HEK293 (cell line): Measurements from ENCODE around the gene BRIX1.

ENCODE experiments used
- CTCF ChIA-PET: fragments of 350-600 bp; formaldehyde crosslinking; extraction: SDS; loops from one replicate; lab custom pipeline; 2021; ENCODE audit warnings: antibody characterized with exemption; lab: Yijun Ruan, JAX
- POLR2A ChIA-PET: fragments of 300-600 bp; formaldehyde crosslinking; extraction: SDS; loops from one replicate; lab custom pipeline; 2020; ENCODE audit warnings: antibody characterized with exemption, inconsistent platforms; lab: Yijun Ruan, JAX
- H3K27ac ChIP-seq: fragments of 200-500 bp; sonication (Bioruptor generic); 2 replicates; pipeline ENCODE4 v1.5.1; 2014; ENCODE audit warnings: low read depth, low read length, control low read depth, inconsistent platforms; ENCODE audit errors: extremely low read depth
- H3K36me3 ChIP-seq, 2 experiments: fragments of 200-500 bp in 1 of 2; sonication (Bioruptor generic) in 1 of 2; 1 replicate in 1 of 2; 2 replicates in 1 of 2; pipeline ENCODE4 v1.5.1; 2014 to 2017; ENCODE audit warnings: inconsistent platforms in 2 of 2, low read length in 2 of 2; ENCODE audit not compliant: control insufficient read depth in 2 of 2, insufficient read depth in 1 of 2
- H3K4me1 ChIP-seq: fragments of 200-500 bp; sonication (Bioruptor generic); 2 replicates; pipeline ENCODE4 v1.5.1; 2014; ENCODE audit warnings: mild to moderate bottlenecking, low read length, inconsistent platforms; ENCODE audit not compliant: control insufficient read depth, insufficient read depth
- H3K4me3 ChIP-seq: 2 replicates; pipeline ENCODE4 v1.5.1; 2011; ENCODE audit warnings: low read depth, mild to moderate bottlenecking, control low read depth, low read length, moderate library complexity
- H3K9me3 ChIP-seq: fragments of 200-500 bp; sonication (Bioruptor generic); 2 replicates; pipeline ENCODE4 v1.5.1; 2014; ENCODE audit warnings: low read depth, low read length, inconsistent platforms; ENCODE audit not compliant: control insufficient read depth, insufficient read depth
- BCL11A ChIP-seq: fragments of 450-650 bp; formaldehyde crosslinking; IDR thresholded peaks from 2 replicates; pipeline ENCODE4 v1.5.1; 2016; ENCODE audit warnings: low read depth, missing biosample characterization, missing genetic modification characterization
- EGR2 ChIP-seq: fragments of 450-650 bp; formaldehyde crosslinking; IDR thresholded peaks from 2 replicates; pipeline ENCODE4 v1.5.1; 2016; ENCODE audit warnings: low read depth, missing biosample characterization, missing genetic modification characterization
- GFI1B ChIP-seq: fragments of 450-650 bp; formaldehyde crosslinking; IDR thresholded peaks from 2 replicates; pipeline ENCODE4 v1.5.1; 2016; ENCODE audit warnings: missing biosample characterization, missing genetic modification characterization
- GLI4 ChIP-seq: fragments of 450-650 bp; formaldehyde crosslinking; IDR thresholded peaks from 2 replicates; pipeline ENCODE4 v1.5.1; 2016; ENCODE audit warnings: missing biosample characterization, missing genetic modification characterization
- HOXC10 ChIP-seq: sonication (generic); formaldehyde crosslinking; IDR thresholded peaks from 2 replicates; pipeline ENCODE4 v1.8.1; 2023; ENCODE audit warnings: mild to moderate bottlenecking, missing genetic modification reagents
- KLF9 ChIP-seq: fragments of 450-650 bp; formaldehyde crosslinking; IDR thresholded peaks from 2 replicates; pipeline ENCODE4 v1.5.1; 2016; ENCODE audit warnings: missing biosample characterization, missing genetic modification characterization, low read depth
- ZBTB1 ChIP-seq: fragments of 450-650 bp; formaldehyde crosslinking; IDR thresholded peaks from 2 replicates; pipeline ENCODE4 v1.5.1; 2016; ENCODE audit warnings: missing biosample characterization, missing genetic modification characterization
- ZNF112 ChIP-seq: fragments of 450-650 bp; formaldehyde crosslinking; IDR thresholded peaks from 2 replicates; pipeline ENCODE4 v1.5.0; 2017; ENCODE audit warnings: missing biosample characterization, missing genetic modification characterization
- ZNF214 ChIP-seq: fragments of 450-650 bp; formaldehyde crosslinking; IDR thresholded peaks from 2 replicates; pipeline ENCODE4 v1.5.1; 2017; ENCODE audit warnings: missing biosample characterization, mild to moderate bottlenecking, missing genetic modification characterization, borderline replicate concordance
- ZNF341 ChIP-seq: fragments of 450-650 bp; formaldehyde crosslinking; IDR thresholded peaks from 2 replicates; pipeline ENCODE4; 2016; ENCODE audit warnings: low read depth, missing biosample characterization, missing genetic modification characterization
- ZNF391 ChIP-seq: fragments of 450-650 bp; formaldehyde crosslinking; IDR thresholded peaks from 2 replicates; pipeline ENCODE4 v1.5.1; 2016; ENCODE audit warnings: low read depth, missing biosample characterization, missing genetic modification characterization, borderline replicate concordance
- ZNF558 ChIP-seq: fragments of 450-650 bp; formaldehyde crosslinking; IDR thresholded peaks from 2 replicates; pipeline ENCODE4 v1.5.1; 2016; ENCODE audit warnings: missing biosample characterization, missing genetic modification characterization
- TF ChIP-seq, protein P1 (sequence below): fragments of 450-650 bp; formaldehyde crosslinking; IDR thresholded peaks from 2 replicates; pipeline ENCODE4 v1.5.1; 2017; ENCODE audit warnings: missing biosample characterization, missing genetic modification characterization
- TF ChIP-seq, protein P2 (sequence below): fragments of 450-650 bp; formaldehyde crosslinking; IDR thresholded peaks from 2 replicates; pipeline ENCODE4 v1.5.1; 2016; ENCODE audit warnings: missing biosample characterization, missing genetic modification characterization, borderline replicate concordance
- TF ChIP-seq, protein P3 (sequence below): fragments of 450-650 bp; formaldehyde crosslinking; IDR thresholded peaks from 2 replicates; pipeline ENCODE4 v1.5.0; 2017; ENCODE audit warnings: missing biosample characterization, missing genetic modification characterization, borderline replicate concordance
- TF ChIP-seq, protein P4 (sequence below): fragments of 450-650 bp; formaldehyde crosslinking; IDR thresholded peaks from 2 replicates; pipeline ENCODE4 v1.5.1; 2017; ENCODE audit warnings: missing biosample characterization, mild to moderate bottlenecking, missing genetic modification characterization, moderate library complexity
- TF ChIP-seq, protein P5 (sequence below): fragments of 450-650 bp; formaldehyde crosslinking; IDR thresholded peaks from 2 replicates; pipeline ENCODE4 v1.5.1; 2017; ENCODE audit warnings: missing biosample characterization, missing genetic modification characterization

BRIX1 gene

DNA sequence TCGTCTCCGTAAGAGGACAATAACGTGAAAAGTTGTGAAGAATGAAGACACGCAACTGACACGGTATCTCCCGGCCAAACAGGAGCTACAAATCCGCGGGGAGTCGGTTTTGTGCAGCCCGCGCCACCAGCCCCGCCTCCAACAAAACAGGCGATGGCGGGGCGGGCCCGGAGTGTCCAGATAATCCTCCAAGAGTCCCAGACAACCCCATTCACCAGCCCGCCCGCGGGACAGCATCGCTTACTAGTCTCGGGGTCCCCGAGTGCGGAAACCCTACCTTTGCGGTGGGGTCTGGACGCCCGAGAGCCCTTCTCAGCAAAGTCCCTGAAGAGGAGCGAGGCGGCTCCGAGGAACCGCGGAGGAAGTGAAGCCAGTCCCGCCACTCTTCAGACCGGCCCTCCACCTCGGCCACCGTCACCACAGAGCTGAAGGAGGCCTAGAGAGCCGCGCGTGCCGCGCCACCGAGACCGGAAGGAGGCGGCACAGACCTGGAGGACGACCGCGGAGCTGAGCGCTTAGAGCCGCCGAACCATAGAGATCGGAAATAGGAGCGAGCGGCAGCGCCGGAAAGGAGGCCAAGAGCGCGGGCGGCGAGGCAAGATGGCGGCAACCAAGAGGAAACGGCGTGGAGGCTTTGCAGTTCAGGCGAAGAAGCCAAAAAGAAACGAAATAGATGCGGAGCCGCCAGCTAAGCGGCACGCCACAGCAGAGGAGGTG is at the start of gene BRIX1, which contains the start of gene RAD1 (continued):
- TF ChIP-seq, protein P1, sequence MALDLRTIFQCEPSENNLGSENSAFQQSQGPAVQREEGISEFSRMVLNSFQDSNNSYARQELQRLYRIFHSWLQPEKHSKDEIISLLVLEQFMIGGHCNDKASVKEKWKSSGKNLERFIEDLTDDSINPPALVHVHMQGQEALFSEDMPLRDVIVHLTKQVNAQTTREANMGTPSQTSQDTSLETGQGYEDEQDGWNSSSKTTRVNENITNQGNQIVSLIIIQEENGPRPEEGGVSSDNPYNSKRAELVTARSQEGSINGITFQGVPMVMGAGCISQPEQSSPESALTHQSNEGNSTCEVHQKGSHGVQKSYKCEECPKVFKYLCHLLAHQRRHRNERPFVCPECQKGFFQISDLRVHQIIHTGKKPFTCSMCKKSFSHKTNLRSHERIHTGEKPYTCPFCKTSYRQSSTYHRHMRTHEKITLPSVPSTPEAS (tag by site-specific recombination): peak; percentile 13; the same call in 1 of the 2 replicates
- TF ChIP-seq ZNF112 (tag by site-specific recombination): no peak
- TF ChIP-seq, protein P2, sequence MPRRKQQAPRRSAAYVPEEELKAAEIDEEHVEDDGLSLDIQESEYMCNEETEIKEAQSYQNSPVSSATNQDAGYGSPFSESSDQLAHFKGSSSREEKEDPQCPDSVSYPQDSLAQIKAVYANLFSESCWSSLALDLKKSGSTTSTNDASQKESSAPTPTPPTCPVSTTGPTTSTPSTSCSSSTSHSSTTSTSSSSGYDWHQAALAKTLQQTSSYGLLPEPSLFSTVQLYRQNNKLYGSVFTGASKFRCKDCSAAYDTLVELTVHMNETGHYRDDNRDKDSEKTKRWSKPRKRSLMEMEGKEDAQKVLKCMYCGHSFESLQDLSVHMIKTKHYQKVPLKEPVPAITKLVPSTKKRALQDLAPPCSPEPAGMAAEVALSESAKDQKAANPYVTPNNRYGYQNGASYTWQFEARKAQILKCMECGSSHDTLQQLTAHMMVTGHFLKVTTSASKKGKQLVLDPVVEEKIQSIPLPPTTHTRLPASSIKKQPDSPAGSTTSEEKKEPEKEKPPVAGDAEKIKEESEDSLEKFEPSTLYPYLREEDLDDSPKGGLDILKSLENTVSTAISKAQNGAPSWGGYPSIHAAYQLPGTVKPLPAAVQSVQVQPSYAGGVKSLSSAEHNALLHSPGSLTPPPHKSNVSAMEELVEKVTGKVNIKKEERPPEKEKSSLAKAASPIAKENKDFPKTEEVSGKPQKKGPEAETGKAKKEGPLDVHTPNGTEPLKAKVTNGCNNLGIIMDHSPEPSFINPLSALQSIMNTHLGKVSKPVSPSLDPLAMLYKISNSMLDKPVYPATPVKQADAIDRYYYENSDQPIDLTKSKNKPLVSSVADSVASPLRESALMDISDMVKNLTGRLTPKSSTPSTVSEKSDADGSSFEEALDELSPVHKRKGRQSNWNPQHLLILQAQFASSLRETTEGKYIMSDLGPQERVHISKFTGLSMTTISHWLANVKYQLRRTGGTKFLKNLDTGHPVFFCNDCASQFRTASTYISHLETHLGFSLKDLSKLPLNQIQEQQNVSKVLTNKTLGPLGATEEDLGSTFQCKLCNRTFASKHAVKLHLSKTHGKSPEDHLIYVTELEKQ: peak; percentile 51; the same call in 1 of the 2 replicates
- TF ChIP-seq, protein P3, sequence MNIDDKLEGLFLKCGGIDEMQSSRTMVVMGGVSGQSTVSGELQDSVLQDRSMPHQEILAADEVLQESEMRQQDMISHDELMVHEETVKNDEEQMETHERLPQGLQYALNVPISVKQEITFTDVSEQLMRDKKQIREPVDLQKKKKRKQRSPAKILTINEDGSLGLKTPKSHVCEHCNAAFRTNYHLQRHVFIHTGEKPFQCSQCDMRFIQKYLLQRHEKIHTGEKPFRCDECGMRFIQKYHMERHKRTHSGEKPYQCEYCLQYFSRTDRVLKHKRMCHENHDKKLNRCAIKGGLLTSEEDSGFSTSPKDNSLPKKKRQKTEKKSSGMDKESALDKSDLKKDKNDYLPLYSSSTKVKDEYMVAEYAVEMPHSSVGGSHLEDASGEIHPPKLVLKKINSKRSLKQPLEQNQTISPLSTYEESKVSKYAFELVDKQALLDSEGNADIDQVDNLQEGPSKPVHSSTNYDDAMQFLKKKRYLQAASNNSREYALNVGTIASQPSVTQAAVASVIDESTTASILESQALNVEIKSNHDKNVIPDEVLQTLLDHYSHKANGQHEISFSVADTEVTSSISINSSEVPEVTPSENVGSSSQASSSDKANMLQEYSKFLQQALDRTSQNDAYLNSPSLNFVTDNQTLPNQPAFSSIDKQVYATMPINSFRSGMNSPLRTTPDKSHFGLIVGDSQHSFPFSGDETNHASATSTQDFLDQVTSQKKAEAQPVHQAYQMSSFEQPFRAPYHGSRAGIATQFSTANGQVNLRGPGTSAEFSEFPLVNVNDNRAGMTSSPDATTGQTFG (tag by site-specific recombination): no peak
- TF ChIP-seq EGR2: peak; percentile 94

DNA sequence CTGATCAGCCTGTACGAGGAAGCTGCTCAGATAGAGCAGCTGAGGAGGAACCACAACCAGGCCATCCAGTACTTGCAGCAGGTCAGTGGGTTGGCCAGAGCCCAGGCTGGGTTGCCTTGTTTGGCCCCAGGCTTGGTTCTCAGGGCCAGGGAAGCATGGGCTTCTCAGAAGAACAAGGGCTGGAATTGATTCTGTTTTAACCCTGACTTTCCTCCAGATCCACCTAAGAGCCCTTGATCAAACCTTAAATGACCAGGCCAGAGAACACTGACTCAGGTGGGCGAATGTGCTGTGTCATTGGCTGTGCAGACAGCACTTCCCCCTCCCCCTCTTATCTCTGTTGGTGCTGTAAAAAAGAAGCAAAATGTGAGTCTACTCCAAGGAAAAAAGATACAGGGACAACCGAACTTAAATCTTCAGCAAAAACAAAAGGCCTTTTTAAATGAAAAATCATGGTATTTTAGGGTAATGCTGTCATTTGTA is 48.5 kb upstream of the BRIX1 start:
- H3K27ac ChIP-seq: no peak overlapping the region
- H3K4me1 ChIP-seq: peaks cover 7% of the 10 kb centered on the region; the same call in 1 of the 2 replicates
- CTCF ChIA-PET: interaction anchor here (0.6 to 0.9 kb wide), 2 partner anchors 32 to 37 kb away, joined by 4 read pairs; no protein-coding TSS in a partner anchor
- TF ChIP-seq GLI4 (tag by site-specific recombination) (no peak), ZNF341 (peak; percentile 78)
- TF ChIP-seq, protein P4, sequence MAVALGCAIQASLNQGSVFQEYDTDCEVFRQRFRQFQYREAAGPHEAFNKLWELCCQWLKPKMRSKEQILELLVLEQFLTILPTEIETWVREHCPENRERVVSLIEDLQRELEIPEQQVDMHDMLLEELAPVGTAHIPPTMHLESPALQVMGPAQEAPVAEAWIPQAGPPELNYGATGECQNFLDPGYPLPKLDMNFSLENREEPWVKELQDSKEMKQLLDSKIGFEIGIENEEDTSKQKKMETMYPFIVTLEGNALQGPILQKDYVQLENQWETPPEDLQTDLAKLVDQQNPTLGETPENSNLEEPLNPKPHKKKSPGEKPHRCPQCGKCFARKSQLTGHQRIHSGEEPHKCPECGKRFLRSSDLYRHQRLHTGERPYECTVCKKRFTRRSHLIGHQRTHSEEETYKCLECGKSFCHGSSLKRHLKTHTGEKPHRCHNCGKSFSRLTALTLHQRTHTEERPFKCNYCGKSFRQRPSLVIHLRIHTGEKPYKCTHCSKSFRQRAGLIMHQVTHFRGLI (tag by site-specific recombination): peak; percentile 80; the same call in 1 of the 2 replicates
- POLR2A ChIA-PET: interaction anchor here (1.1 kb wide), 1 partner anchor 49 kb away, joined by 4 read pairs; the partner anchor contains the start of genes BRIX1 and RAD1
- no peaks in the 10 kb centered on the region for H3K36me3 ChIP-seq
- H3K9me3 ChIP-seq: no peaks in the 10 kb centered on the region
- no peak overlapping the region for H3K4me3 ChIP-seq

DNA sequence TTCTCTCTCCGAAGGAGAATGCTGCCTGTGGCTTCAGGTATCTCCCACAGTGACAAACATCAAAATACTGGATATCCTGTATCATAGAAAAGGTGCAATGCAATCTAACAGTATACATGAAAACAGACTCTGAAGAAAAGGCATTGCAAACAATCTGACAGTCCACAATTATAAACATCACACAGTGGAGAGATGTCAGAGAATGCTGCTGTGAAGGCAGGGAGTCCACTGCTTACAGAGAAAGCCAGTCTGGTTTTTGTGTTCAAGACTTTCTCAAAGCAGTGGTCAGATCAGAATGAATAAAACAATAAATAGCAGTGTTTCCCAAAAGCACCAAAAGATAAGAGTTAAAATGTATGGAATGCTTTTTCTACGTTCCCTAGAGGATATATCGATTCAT is 47.9 kb upstream of the BRIX1 start:
- TF ChIP-seq ZBTB1 (tag by site-specific recombination) (no peak), GFI1B (tag by site-specific recombination) (no peak), KLF9 (tag by site-specific recombination) (no peak), HOXC10 (CRISPR knock-in tag) (no peak), ZNF391 (no peak), EGR2 (no peak), ZNF214 (tag by site-specific recombination) (no peak), ZNF558 (no peak), BCL11A (tag by site-specific recombination) (no peak)
- TF ChIP-seq, protein P5, sequence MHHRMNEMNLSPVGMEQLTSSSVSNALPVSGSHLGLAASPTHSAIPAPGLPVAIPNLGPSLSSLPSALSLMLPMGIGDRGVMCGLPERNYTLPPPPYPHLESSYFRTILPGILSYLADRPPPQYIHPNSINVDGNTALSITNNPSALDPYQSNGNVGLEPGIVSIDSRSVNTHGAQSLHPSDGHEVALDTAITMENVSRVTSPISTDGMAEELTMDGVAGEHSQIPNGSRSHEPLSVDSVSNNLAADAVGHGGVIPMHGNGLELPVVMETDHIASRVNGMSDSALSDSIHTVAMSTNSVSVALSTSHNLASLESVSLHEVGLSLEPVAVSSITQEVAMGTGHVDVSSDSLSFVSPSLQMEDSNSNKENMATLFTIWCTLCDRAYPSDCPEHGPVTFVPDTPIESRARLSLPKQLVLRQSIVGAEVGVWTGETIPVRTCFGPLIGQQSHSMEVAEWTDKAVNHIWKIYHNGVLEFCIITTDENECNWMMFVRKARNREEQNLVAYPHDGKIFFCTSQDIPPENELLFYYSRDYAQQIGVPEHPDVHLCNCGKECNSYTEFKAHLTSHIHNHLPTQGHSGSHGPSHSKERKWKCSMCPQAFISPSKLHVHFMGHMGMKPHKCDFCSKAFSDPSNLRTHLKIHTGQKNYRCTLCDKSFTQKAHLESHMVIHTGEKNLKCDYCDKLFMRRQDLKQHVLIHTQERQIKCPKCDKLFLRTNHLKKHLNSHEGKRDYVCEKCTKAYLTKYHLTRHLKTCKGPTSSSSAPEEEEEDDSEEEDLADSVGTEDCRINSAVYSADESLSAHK (tag by site-specific recombination): no peak
- Histone ChIP-seq H3K27ac (no peak overlapping the region), H3K36me3 (no peaks in the 10 kb centered on the region), H3K4me1 (peaks cover 7% of the 10 kb centered on the region; the same call in 1 of the 2 replicates), H3K4me3 (no peak overlapping the region), H3K9me3 (no peaks in the 10 kb centered on the region)
- POLR2A ChIA-PET: interaction anchor here (1.1 to 2.0 kb wide), 2 partner anchors 29 to 48 kb away, joined by 4 to 6 read pairs; partner anchors contain the start of genes BRIX1, RAD1 and TTC23L
- CTCF ChIA-PET: interaction anchor here (0.6 to 1.5 kb wide), 2 partner anchors 19 to 36 kb away, joined by 3 to 4 read pairs; no protein-coding TSS in a partner anchor
